Loucy (cell line): Measurements from ENCODE around the gene DHRS13.

ENCODE experiments used
- H2AFZ ChIP-seq: fragments of 200-600 bp; sonication (generic); 2 replicates; pipeline ENCODE4 v1.6.0; 2016; ENCODE audit warnings: antibody characterized with exemption, mild to moderate bottlenecking, low read length, moderate library complexity
- H3F3A ChIP-seq: fragments of 200-600 bp; 2 replicates; pipeline ENCODE4 v1.6.0; 2016; ENCODE audit warnings: antibody characterized with exemption, low read depth, mild to moderate bottlenecking
- H3K27me3 ChIP-seq: fragments of 200-600 bp; sonication (generic); 2 replicates; pipeline ENCODE4 v1.6.1; 2014; ENCODE audit warnings: low read length, mild to moderate bottlenecking; ENCODE audit not compliant: insufficient read depth, poor library complexity, severe bottlenecking
- H3K36me3 ChIP-seq: fragments of 200-600 bp; sonication (generic); 2 replicates; pipeline ENCODE4 v1.6.1; 2016; ENCODE audit warnings: low read length; ENCODE audit not compliant: insufficient read depth
- H3K4me1 ChIP-seq: fragments of 200-600 bp; sonication (generic); 2 replicates; pipeline ENCODE4 v1.5.1; 2014; ENCODE audit warnings: low read length, mild to moderate bottlenecking; ENCODE audit not compliant: insufficient read depth, poor library complexity, severe bottlenecking
- H3K4me2 ChIP-seq: fragments of 200-600 bp; sonication (generic); 2 replicates; pipeline ENCODE4 v1.6.0; 2014; ENCODE audit warnings: antibody characterized with exemption, low read length, low read depth, mild to moderate bottlenecking; ENCODE audit not compliant: poor library complexity, severe bottlenecking
- H3K4me3 ChIP-seq: fragments of 200-600 bp; sonication (generic); 2 replicates; pipeline ENCODE4 v1.5.1; 2014; ENCODE audit warnings: low read length, mild to moderate bottlenecking, mixed read lengths; ENCODE audit not compliant: poor library complexity, severe bottlenecking
- H3K79me2 ChIP-seq: fragments of 200-600 bp; sonication (generic); 2 replicates; pipeline ENCODE4 v1.6.1; 2014; ENCODE audit warnings: low read length; ENCODE audit not compliant: insufficient read depth
- H3K9ac ChIP-seq: fragments of 200-600 bp; sonication (generic); 2 replicates; pipeline ENCODE4 v1.6.0; 2014; ENCODE audit warnings: mild to moderate bottlenecking, low read depth, low read length, moderate library complexity; ENCODE audit not compliant: poor library complexity, severe bottlenecking
- H3K9me2 ChIP-seq: fragments of 200-600 bp; sonication (generic); replicated peaks from 2 replicates; pipeline ENCODE4 v1.6.1; 2016; ENCODE audit warnings: low read depth, low read length, mixed read lengths
- H3K9me3 ChIP-seq: fragments of 200-600 bp; sonication (generic); 2 replicates; pipeline ENCODE4 v1.6.1; 2014; ENCODE audit warnings: mild to moderate bottlenecking, antibody characterized with exemption, low read length, low read depth; ENCODE audit not compliant: insufficient read depth
- H4K20me1 ChIP-seq: fragments of 200-600 bp; sonication (generic); 2 replicates; pipeline ENCODE4 v1.6.0; 2014; ENCODE audit warnings: antibody characterized with exemption, low read length, mild to moderate bottlenecking; ENCODE audit not compliant: insufficient read depth, poor library complexity, severe bottlenecking
- EZH2phosphoT487 ChIP-seq: fragments of 200-600 bp; IDR thresholded peaks from 2 replicates; pipeline ENCODE4 v1.6.1; 2018; ENCODE audit warnings: antibody characterized with exemption, mild to moderate bottlenecking, moderate library complexity, borderline replicate concordance
- TF ChIP-seq, protein P1 (sequence below): fragments of 200-600 bp; sonication (generic); conservative IDR thresholded peaks from 2 replicates; pipeline ENCODE4 v1.5.1; 2014; ENCODE audit warnings: mild to moderate bottlenecking, antibody characterized with exemption, low read length

DHRS13 gene

DNA sequence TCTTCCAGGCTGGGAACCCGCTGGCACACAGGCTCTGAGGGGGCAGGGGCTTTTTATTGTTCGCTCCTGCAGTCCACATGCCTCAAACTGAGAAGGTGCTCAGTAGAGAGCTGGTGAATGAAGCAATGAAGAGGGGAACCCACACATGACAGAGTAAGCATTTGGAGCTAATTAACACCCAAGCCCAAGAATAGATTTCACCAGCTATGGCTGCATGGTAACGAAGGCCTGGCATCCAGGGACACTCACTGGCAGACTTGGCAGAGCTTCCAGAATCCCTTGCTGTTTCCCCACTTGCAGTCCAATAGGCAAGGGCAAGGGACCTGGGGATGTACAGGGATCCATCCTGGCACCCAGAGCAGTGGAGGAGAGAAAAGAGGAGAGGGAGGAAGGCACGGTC, 17.5 kb downstream of the DHRS13 start:
- H3K9me2 ChIP-seq, result no peaks in the 10 kb centered on the region
- TF ChIP-seq, protein P1, sequence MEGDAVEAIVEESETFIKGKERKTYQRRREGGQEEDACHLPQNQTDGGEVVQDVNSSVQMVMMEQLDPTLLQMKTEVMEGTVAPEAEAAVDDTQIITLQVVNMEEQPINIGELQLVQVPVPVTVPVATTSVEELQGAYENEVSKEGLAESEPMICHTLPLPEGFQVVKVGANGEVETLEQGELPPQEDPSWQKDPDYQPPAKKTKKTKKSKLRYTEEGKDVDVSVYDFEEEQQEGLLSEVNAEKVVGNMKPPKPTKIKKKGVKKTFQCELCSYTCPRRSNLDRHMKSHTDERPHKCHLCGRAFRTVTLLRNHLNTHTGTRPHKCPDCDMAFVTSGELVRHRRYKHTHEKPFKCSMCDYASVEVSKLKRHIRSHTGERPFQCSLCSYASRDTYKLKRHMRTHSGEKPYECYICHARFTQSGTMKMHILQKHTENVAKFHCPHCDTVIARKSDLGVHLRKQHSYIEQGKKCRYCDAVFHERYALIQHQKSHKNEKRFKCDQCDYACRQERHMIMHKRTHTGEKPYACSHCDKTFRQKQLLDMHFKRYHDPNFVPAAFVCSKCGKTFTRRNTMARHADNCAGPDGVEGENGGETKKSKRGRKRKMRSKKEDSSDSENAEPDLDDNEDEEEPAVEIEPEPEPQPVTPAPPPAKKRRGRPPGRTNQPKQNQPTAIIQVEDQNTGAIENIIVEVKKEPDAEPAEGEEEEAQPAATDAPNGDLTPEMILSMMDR, result no peak
- TF ChIP-seq EZH2phosphoT487, result no peak
- H4K20me1 ChIP-seq, result no peaks in the 10 kb centered on the region
- H3K79me2 ChIP-seq, result no peaks in the 10 kb centered on the region
- no peak overlapping the region for H3K9ac ChIP-seq
- no peaks in the 10 kb centered on the region for H3F3A ChIP-seq
- H2AFZ ChIP-seq, result no peak overlapping the region
- H3K4me3 ChIP-seq, result no peak overlapping the region
- H3K27me3 ChIP-seq, result no peaks in the 10 kb centered on the region
- H3K36me3 ChIP-seq, result peaks cover 22% of the 10 kb centered on the region; the same call in 1 of the 2 replicates
- H3K4me2 ChIP-seq, result no peak overlapping the region
- H3K4me1 ChIP-seq, result no peaks in the 10 kb centered on the region
- no peaks in the 10 kb centered on the region for H3K9me3 ChIP-seq

DNA sequence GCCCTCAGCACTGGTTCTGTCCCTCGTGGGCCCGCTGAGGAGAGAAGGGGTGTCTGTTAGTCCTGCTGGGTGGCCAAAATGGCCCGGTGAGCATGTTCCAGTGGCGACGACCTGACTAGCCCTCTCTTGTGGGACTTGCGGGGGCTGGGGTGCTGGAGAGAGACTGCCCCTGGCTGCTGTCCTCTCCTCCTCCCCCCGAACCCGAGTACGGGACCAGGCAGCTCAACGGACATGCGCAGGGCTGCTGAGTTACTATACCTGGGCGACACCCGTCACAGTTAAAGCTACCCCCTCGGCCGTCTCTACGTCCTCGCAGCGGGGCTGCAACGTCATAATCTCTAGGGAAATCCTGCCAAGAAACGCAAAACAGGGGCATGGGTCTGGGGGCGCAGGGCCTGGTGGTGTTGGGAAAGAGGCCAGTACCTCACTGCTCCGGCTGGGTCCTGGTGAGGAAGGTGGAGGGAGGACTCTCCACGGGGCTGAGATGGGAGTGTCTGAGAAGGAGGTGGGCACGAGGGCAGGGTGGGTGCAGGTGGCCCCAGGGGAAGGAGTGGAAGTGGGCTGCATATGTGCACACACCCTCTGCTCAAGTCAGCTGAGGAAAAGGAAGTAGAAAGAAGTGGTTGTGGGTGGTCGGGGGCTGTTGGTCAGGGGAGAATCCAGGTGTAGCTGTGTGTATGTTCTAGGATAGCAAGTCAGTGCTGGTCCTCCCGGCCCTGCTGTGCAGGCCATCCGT, 18.7 kb downstream of the DHRS13 start:
- H3K9me2 ChIP-seq, result no peaks in the 10 kb centered on the region
- H2AFZ ChIP-seq, result no peak overlapping the region
- H3K4me2 ChIP-seq, result no peak overlapping the region
- H3K4me3 ChIP-seq, result no peak overlapping the region
- no peaks in the 10 kb centered on the region for H3F3A ChIP-seq
- H3K9me3 ChIP-seq, result no peaks in the 10 kb centered on the region
- no peaks in the 10 kb centered on the region for H3K4me1 ChIP-seq
- H3K79me2 ChIP-seq, result no peaks in the 10 kb centered on the region
- H3K9ac ChIP-seq, result no peak overlapping the region
- TF ChIP-seq, protein P1, result no peak
- TF ChIP-seq EZH2phosphoT487, result no peak
- H3K27me3 ChIP-seq, result no peaks in the 10 kb centered on the region
- H3K36me3 ChIP-seq, result peaks cover 26% of the 10 kb centered on the region; the same call in 1 of the 2 replicates
- no peaks in the 10 kb centered on the region for H4K20me1 ChIP-seq

DNA sequence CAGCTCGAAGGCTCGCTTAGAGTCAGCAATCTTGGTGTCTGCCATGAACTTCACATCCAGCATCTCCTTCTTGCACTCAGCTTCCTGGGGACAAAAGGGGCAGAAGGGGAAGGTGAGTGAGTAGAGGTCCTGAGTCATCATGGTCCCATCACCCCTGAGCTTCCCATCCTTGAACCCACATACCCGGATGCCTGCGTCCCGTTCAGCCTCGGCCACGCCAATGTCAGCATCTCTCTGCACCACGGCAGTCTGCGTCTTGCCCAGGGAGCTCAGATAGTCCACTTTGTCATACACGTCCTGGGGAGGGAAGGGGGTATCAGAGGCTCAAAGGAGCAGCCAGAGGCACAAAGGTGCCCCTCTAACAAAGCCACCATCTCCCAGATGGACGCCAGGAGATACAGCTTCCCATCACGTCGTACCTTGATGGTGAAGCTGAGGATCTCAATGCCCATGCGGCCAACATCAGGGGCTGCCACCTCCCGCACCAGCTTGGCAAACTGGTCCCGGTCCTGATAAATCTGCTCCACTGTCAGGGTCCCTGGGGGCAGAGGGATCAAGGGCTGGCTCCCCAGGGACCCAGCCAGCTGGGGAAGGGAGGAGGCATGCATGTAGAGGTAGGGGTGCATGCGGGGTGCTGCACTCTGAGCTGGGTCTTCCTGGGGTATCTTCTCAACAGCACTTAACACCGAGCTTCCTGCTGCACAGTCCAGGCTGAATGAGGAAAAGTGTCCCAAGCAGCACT, 20.6 kb downstream of the DHRS13 start:
- Histone ChIP-seq H3K36me3 (peaks cover 26% of the 10 kb centered on the region; the same call in 1 of the 2 replicates), H3K4me3 (no peak overlapping the region), H2AFZ (no peak overlapping the region), H3K9me3 (no peaks in the 10 kb centered on the region), H3K9ac (no peak overlapping the region), H3K79me2 (no peaks in the 10 kb centered on the region), H3K9me2 (no peaks in the 10 kb centered on the region), H3K4me1 (no peaks in the 10 kb centered on the region), H3F3A (no peaks in the 10 kb centered on the region), H3K4me2 (no peak overlapping the region), H3K27me3 (no peaks in the 10 kb centered on the region), H4K20me1 (no peaks in the 10 kb centered on the region)
- TF ChIP-seq, protein P1, result no peak
- TF ChIP-seq EZH2phosphoT487, result no peak
